HFFc6 (cell line): Measurements from ENCODE around the gene SEC14L1. TPM values are rescaled to one million over a fixed set of nuclear protein-coding genes. Genes with fewer than 3 reads are reported as not detected.

ENCODE experiments used
- DNase-seq: peaks from one replicate; pipeline ENCODE4 v3.0.0-alpha.2; 2018
- H3K27ac Mint-ChIP-seq: 2 replicates; pipeline ENCODE4 v1.8.0; 2020; ENCODE audit warnings: mild to moderate bottlenecking, mixed read lengths
- H3K27me3 Mint-ChIP-seq: 2 replicates; pipeline ENCODE4 v1.8.0; 2021; ENCODE audit warnings: mild to moderate bottlenecking, moderate library complexity, mixed read lengths; ENCODE audit not compliant: insufficient read depth
- H3K36me3 Mint-ChIP-seq: 2 replicates; pipeline ENCODE4 v1.8.0; 2021; ENCODE audit warnings: low read depth, mixed read lengths
- H3K4me1 Mint-ChIP-seq: 2 replicates; pipeline ENCODE4 v1.8.0; 2020; ENCODE audit warnings: low read depth, mixed read lengths
- H3K4me3 Mint-ChIP-seq: 2 replicates; pipeline ENCODE4 v1.8.0; 2020; ENCODE audit warnings: mild to moderate bottlenecking, moderate library complexity, mixed read lengths
- H3K9me3 Mint-ChIP-seq: 2 replicates; pipeline ENCODE4 v1.8.0; 2020; ENCODE audit warnings: mild to moderate bottlenecking, mixed read lengths
- CTCF ChIP-seq: fragments of 200-600 bp; sonication (generic); IDR thresholded peaks from 2 replicates; pipeline ENCODE4 v1.5.0; 2021; ENCODE audit warnings: antibody characterized with exemption, mild to moderate bottlenecking
- total RNA-seq, 6 experiments: library from RNA; stranded (reverse); fragmentation: NEBNext Ultra II Directional; extraction: Animal tissue kit (Norgen Biotek cat#: 25700); gene quantifications; 2 replicates in 1 of 6; 3 replicates in 5 of 6; pipeline ENCODE4 v1.2.3, GENCODE V29; 2021

The SEC14L1 gene
- total RNA-seq, 6 experiments from 2014 or later, result 63.0 to 91.4 (median 75.0) TPM

GRCh38 chr17:77245162-77245926, 104.6 kb downstream of the SEC14L1 start:
- H3K36me3 Mint-ChIP-seq, result no peaks in the 10 kb centered on the region
- no peak for DNase-seq
- no peak overlapping the region for H3K27ac Mint-ChIP-seq
- no peaks in the 10 kb centered on the region for H3K9me3 Mint-ChIP-seq
- peaks cover 15% of the 10 kb centered on the region for H3K4me1 Mint-ChIP-seq
- no peak for TF ChIP-seq CTCF
- no peaks in the 10 kb centered on the region; the same call in none of the 2 replicates for H3K27me3 Mint-ChIP-seq
- no peak overlapping the region for H3K4me3 Mint-ChIP-seq

GRCh38 chr17:77246110-77247047, 105.6 kb downstream of the SEC14L1 start:
- no peaks in the 10 kb centered on the region; the same call in none of the 2 replicates for H3K27me3 Mint-ChIP-seq
- H3K36me3 Mint-ChIP-seq, result no peaks in the 10 kb centered on the region
- no peaks in the 10 kb centered on the region for H3K9me3 Mint-ChIP-seq
- peaks cover 16% of the 10 kb centered on the region for H3K4me1 Mint-ChIP-seq
- TF ChIP-seq CTCF, result no peak
- no peak overlapping the region for H3K27ac Mint-ChIP-seq
- no peak for DNase-seq
- peak overlapping the region; percentile 51; the same call in 1 of the 2 replicates for H3K4me3 Mint-ChIP-seq

- DNase-seq, result peak; percentile 25
- peaks cover 23% of the 10 kb centered on the region for H3K4me1 Mint-ChIP-seq
- peak; percentile 100 for TF ChIP-seq CTCF
- H3K27me3 Mint-ChIP-seq, result no peaks in the 10 kb centered on the region; the same call in 1 of the 2 replicates
- peak overlapping the region; percentile 76 for H3K4me3 Mint-ChIP-seq
- H3K9me3 Mint-ChIP-seq, result no peaks in the 10 kb centered on the region
- no peaks in the 10 kb centered on the region for H3K36me3 Mint-ChIP-seq
- no peak overlapping the region; the same call in 1 of the 2 replicates for H3K27ac Mint-ChIP-seq
Measured at GRCh38 chr17:77247048-77247541, 106.3 kb downstream of the SEC14L1 start.

GRCh38 chr17:77247609-77248008, 106.8 kb downstream of the SEC14L1 start:
- Mint-ChIP-seq H3K36me3 (no peaks in the 10 kb centered on the region), H3K9me3 (no peaks in the 10 kb centered on the region), H3K4me1 (peaks cover 28% of the 10 kb centered on the region), H3K4me3 (peak overlapping the region; percentile 76), H3K27ac (peak overlapping the region; percentile 31; the same call in 1 of the 2 replicates), H3K27me3 (no peaks in the 10 kb centered on the region; the same call in 1 of the 2 replicates)
- no peak for TF ChIP-seq CTCF
- no peak for DNase-seq
